WTC11 (cell line): Measurements from ENCODE around the gene NELFCD.

ENCODE experiments used
- ATF2 ChIP-seq: sonication (generic); formaldehyde crosslinking; IDR thresholded peaks from 2 replicates; pipeline ENCODE4 v1.8.1; 2022; ENCODE audit warnings: low read depth, missing genetic modification reagents, borderline replicate concordance
- CTCF ChIP-seq: fragments of 200-600 bp; IDR thresholded peaks from 2 replicates; pipeline ENCODE4 v1.8.0; 2022; ENCODE audit warnings: antibody characterized with exemption
- FOXP1 ChIP-seq: sonication (generic); formaldehyde crosslinking; IDR thresholded peaks from 2 replicates; pipeline ENCODE4 v1.8.0; 2022; ENCODE audit warnings: missing genetic modification reagents, mild to moderate bottlenecking, moderate library complexity, borderline replicate concordance
- TCF7 ChIP-seq: sonication (generic); formaldehyde crosslinking; IDR thresholded peaks from 2 replicates; pipeline ENCODE4 v1.8.0; 2022; ENCODE audit warnings: mild to moderate bottlenecking, low read depth, missing genetic modification reagents, moderate library complexity
- ZBTB43 ChIP-seq: sonication (generic); formaldehyde crosslinking; IDR thresholded peaks from 2 replicates; pipeline ENCODE4 v1.8.1; 2023; ENCODE audit warnings: mild to moderate bottlenecking, missing genetic modification reagents

GRCh38 chr20:59022754-59023153 lies 41.7 kb downstream of the NELFCD start:
- no peak for TF ChIP-seq CTCF
- no peak for TF ChIP-seq ZBTB43
- TF ChIP-seq ATF2, result no peak
- TF ChIP-seq FOXP1, result no peak
- TF ChIP-seq TCF7, result no peak
